Measurements from ENCODE around the gene MCTP1. TPM values are rescaled to one million over a fixed set of nuclear protein-coding genes. Genes with fewer than 3 reads are reported as not detected.

The MCTP1 gene
- total and polyA plus RNA-seq, 2 of the 8 experiments (the other 6 are each of a cell fraction or from before 2014, with no cell fraction given) = 0.56 to 3.4 TPM

GRCh38 chr5:95149387-95149786 is 135.5 kb downstream of the MCTP1 start:
- Histone ChIP-seq H2BK120ac (replicated peaks; ENCODE audit: low read depth, low read length) (no peak overlapping the region), H3K36me3 (ENCODE audit: control insufficient read depth in 2 of 4, insufficient read depth in 4 of 4, low read length in 3 of 4) (no peaks in the 10 kb centered on the region), H4K91ac (replicated peaks; ENCODE audit: insufficient read length, low read length) (no peak overlapping the region), H4K20me1 (replicated peaks in 1 of 2; ENCODE audit: control insufficient read depth in 1 of 2, insufficient read depth in 2 of 2, low read length in 2 of 2) (no peaks in the 10 kb centered on the region), H3K79me1 (ENCODE audit: low read depth, low read length) (no peaks in the 10 kb centered on the region), H2AK5ac (ENCODE audit: low read depth, low read length) (no peak overlapping the region), H3K9ac (replicated peaks in 1 of 4; ENCODE audit: extremely low read depth in 1 of 4, low read depth in 3 of 4, low read length in 3 of 4) (no peak overlapping the region), H4K5ac (ENCODE audit: insufficient read length, low read depth, low read length) (no peak overlapping the region), H3K79me2 (ENCODE audit: control insufficient read depth in 1 of 2, insufficient read depth in 2 of 2, low read length in 2 of 2) (no peaks in the 10 kb centered on the region), H2AFZ (ENCODE audit: low read length) (no peak overlapping the region), H2BK20ac (ENCODE audit: low read length) (no peak overlapping the region), H3K27ac (ENCODE audit: low read depth, low read length) (no peak overlapping the region), H3K4me2 (ENCODE audit: insufficient read depth in 1 of 2, low read depth in 2 of 2, low read length in 2 of 2) (no peak overlapping the region), H3K14ac (ENCODE audit: insufficient read length) (no peak overlapping the region), H3K9me3 (ENCODE audit: insufficient read depth in 2 of 2, low read depth in 1 of 2, low read length in 1 of 2) (no peaks in the 10 kb centered on the region; a peak in 1 of 4 replicates), H2BK12ac (ENCODE audit: low read depth, low read length) (no peak overlapping the region), H3K27me3 (replicated peaks in 1 of 4; ENCODE audit: control insufficient read depth in 3 of 4, extremely low read depth in 1 of 4, insufficient read depth in 3 of 4, low read length in 3 of 4) (no peaks in the 10 kb centered on the region), H2BK15ac (ENCODE audit: low read length) (no peak overlapping the region), H3K56ac (replicated peaks; ENCODE audit: insufficient read length, low read depth, low read length) (no peak overlapping the region), H3K23ac (ENCODE audit: insufficient read length) (no peak overlapping the region), H3K23me2 (ENCODE audit: low read depth, low read length) (no peaks in the 10 kb centered on the region), H2BK5ac (ENCODE audit: low read depth, low read length) (no peak overlapping the region), H3K4ac (replicated peaks; ENCODE audit: insufficient read length, low read depth, low read length) (no peak overlapping the region), H3K4me3 (ENCODE audit: extremely low read depth in 1 of 4, insufficient read depth in 2 of 4, low read depth in 3 of 4, low read length in 4 of 4) (no peak overlapping the region), H3K18ac (ENCODE audit: extremely low read depth, low read length) (no peak overlapping the region), H4K8ac (ENCODE audit: extremely low read depth, insufficient read depth, low read length) (0 out of 2 replicates have a peak overlapping the region, but pooled peaks have one; percentile 29), H3K4me1 (replicated peaks in 1 of 4; ENCODE audit: control insufficient read depth in 3 of 4, insufficient read depth in 4 of 4, low read length in 3 of 4) (no peaks in the 10 kb centered on the region)
- DNase-seq (ENCODE audit: low read depth in 1 of 2, low spot score in 2 of 2) (no peak), FAIRE-seq (no peak)
- TF ChIP-seq SP2 (IDR thresholded peaks at IDR 0.05; ENCODE audit: low read length) = no peak
- TF ChIP-seq, protein P1, sequence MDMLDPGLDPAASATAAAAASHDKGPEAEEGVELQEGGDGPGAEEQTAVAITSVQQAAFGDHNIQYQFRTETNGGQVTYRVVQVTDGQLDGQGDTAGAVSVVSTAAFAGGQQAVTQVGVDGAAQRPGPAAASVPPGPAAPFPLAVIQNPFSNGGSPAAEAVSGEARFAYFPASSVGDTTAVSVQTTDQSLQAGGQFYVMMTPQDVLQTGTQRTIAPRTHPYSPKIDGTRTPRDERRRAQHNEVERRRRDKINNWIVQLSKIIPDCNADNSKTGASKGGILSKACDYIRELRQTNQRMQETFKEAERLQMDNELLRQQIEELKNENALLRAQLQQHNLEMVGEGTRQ (IDR thresholded peaks at IDR 0.05; ENCODE audit: low read length) = no peak
- CTCF ChIA-PET (ENCODE audit: partially characterized antibody) = no interaction called here
- WGBS, 2 experiments (ENCODE audit: extremely low coverage in 1 of 2, insufficient coverage in 1 of 2, insufficient read length in 1 of 2, insufficient replicate concordance in 2 of 2, low coverage in 1 of 2, low lambda C conversion rate in 2 of 2, missing lambda C conversion rate in 1 of 2) = 98% methylated on average over 4 of the region's 4 CpGs; no CpG with 5 or more reads in 1 of the 2 experiments
- POLR2A ChIA-PET (ENCODE audit: partially characterized antibody) = no interaction called here

All from H1 (cell line).